IMR-90 (cell line): ENCODE measurements around the gene PRKCB. TPM values are rescaled to one million over a fixed set of nuclear protein-coding genes. Genes with fewer than 3 reads are reported as not detected.

Experiments used
- ATAC-seq: fragments of 200-7000 bp; cut with Tn5 transposase; 2 replicates; pipeline ENCODE4 v1.9.1; 2020; ENCODE audit warnings: low read depth, mild to moderate bottlenecking, moderate library complexity
- BruUV-seq: library from RNA; stranded (reverse); fragments of 400-500 nt; replicated peaks from 2 replicates; lab custom pipeline; 2021; lab: Mats Ljungman, UMichigan
- CTCF ChIA-PET: fragments of 300-600 bp; formaldehyde crosslinking; extraction: SDS; loops from one replicate; lab custom pipeline; 2021; ENCODE audit warnings: antibody characterized with exemption; lab: Yijun Ruan, JAX
- POLR2A ChIA-PET: fragments of 300-600 bp; sonication (Branson Sonifier 250); formaldehyde crosslinking; loops from one replicate; lab custom pipeline; 2022; ENCODE audit warnings: antibody characterized with exemption; ENCODE audit not compliant: unreplicated experiment; lab: Charles Lee
- DNase-seq: peaks from one replicate; pipeline ENCODE4 v3.0.0; 2013
- H2AFZ ChIP-seq: replicated peaks from 2 replicates; pipeline ENCODE3; 2013; ENCODE audit warnings: low read length, mild to moderate bottlenecking; ENCODE audit not compliant: poor library complexity
- H2AK5ac ChIP-seq: 2 replicates; pipeline ENCODE4 v1.6.1; 2013; ENCODE audit warnings: low read depth, low read length, inconsistent platforms
- H2AK9ac ChIP-seq: replicated peaks from 2 replicates; pipeline ENCODE3; 2013; ENCODE audit warnings: mild to moderate bottlenecking, low read depth, low read length, moderate library complexity; ENCODE audit not compliant: poor library complexity
- H2BK120ac ChIP-seq: 2 replicates; pipeline ENCODE4 v1.6.1; 2013; ENCODE audit warnings: low read depth, low read length, inconsistent platforms
- H2BK15ac ChIP-seq: 3 replicates; pipeline ENCODE4 v1.6.1; 2013; ENCODE audit warnings: low read depth, low read length, inconsistent platforms
- H2BK20ac ChIP-seq: 2 replicates; pipeline ENCODE4 v1.6.1; 2013; ENCODE audit warnings: low read depth, mild to moderate bottlenecking, inconsistent platforms, low read length, moderate library complexity
- H2BK5ac ChIP-seq: 2 replicates; pipeline ENCODE4 v1.6.1; 2013; ENCODE audit warnings: mild to moderate bottlenecking, low read depth, low read length, inconsistent platforms; ENCODE audit not compliant: poor library complexity, severe bottlenecking
- H3K14ac ChIP-seq: replicated peaks from 2 replicates; pipeline ENCODE4 v1.6.1; 2013; ENCODE audit warnings: low read depth, low read length, inconsistent platforms
- H3K18ac ChIP-seq: 2 replicates; pipeline ENCODE4 v1.6.1; 2013; ENCODE audit warnings: low read depth, low read length, control low read depth
- H3K23ac ChIP-seq: 2 replicates; pipeline ENCODE4 v1.6.1; 2013; ENCODE audit warnings: low read depth, low read length, inconsistent platforms
- H3K27ac ChIP-seq: 2 replicates; pipeline ENCODE4 v1.5.1; 2013; ENCODE audit warnings: mild to moderate bottlenecking, control low read depth, low read length; ENCODE audit not compliant: insufficient read depth
- H3K27me3 ChIP-seq: 2 replicates; pipeline ENCODE4 v1.6.1; 2013; ENCODE audit warnings: low read length; ENCODE audit not compliant: control insufficient read depth, insufficient read depth
- H3K36me3 ChIP-seq: 2 replicates; pipeline ENCODE4 v1.6.1; 2013; ENCODE audit warnings: low read length, mixed read lengths; ENCODE audit not compliant: control insufficient read depth, insufficient read depth
- H3K4ac ChIP-seq: 2 replicates; pipeline ENCODE4 v1.6.1; 2013; ENCODE audit warnings: low read depth, low read length, inconsistent platforms
- H3K4me1 ChIP-seq: 2 replicates; pipeline ENCODE4 v1.6.1; 2013; ENCODE audit warnings: low read length, mixed read lengths; ENCODE audit not compliant: control insufficient read depth, insufficient read depth
- H3K4me2 ChIP-seq: 2 replicates; pipeline ENCODE4 v1.6.1; 2013; ENCODE audit warnings: low read depth, mild to moderate bottlenecking, control low read depth, low read length, moderate library complexity
- H3K4me3 ChIP-seq: 2 replicates; pipeline ENCODE4 v1.5.1; 2013; ENCODE audit warnings: low read depth, mild to moderate bottlenecking, control low read depth, low read length, moderate library complexity; ENCODE audit not compliant: insufficient read depth
- H3K56ac ChIP-seq: 2 replicates; pipeline ENCODE4 v1.6.1; 2013; ENCODE audit warnings: low read length, inconsistent platforms; ENCODE audit not compliant: insufficient read depth; ENCODE audit errors: extremely low read depth
- H3K79me1 ChIP-seq, 2 experiments: 2 replicates each; pipeline ENCODE4 v1.6.1; 2013; ENCODE audit warnings: low read length in 2 of 2, inconsistent platforms in 1 of 2, low read depth in 1 of 2
- H3K9ac ChIP-seq: 2 replicates; pipeline ENCODE4 v1.6.1; 2013; ENCODE audit warnings: low read depth, low read length, control low read depth
- H3K9me1 ChIP-seq: 2 replicates; pipeline ENCODE4 v1.6.1; 2013; ENCODE audit warnings: low read length, inconsistent platforms; ENCODE audit not compliant: insufficient read depth
- H3K9me3 ChIP-seq: 2 replicates; pipeline ENCODE4 v1.6.1; 2013; ENCODE audit warnings: low read length; ENCODE audit not compliant: control insufficient read depth, insufficient read depth
- H4K20me1 ChIP-seq: 2 replicates; pipeline ENCODE4 v1.6.1; 2013; ENCODE audit warnings: low read length, inconsistent platforms; ENCODE audit not compliant: insufficient read depth
- H4K5ac ChIP-seq: 2 replicates; pipeline ENCODE4 v1.6.1; 2013; ENCODE audit warnings: mild to moderate bottlenecking, low read depth, low read length, control low read depth
- H4K8ac ChIP-seq, 2 experiments: 2 replicates each; pipeline ENCODE4 v1.6.1; 2013; ENCODE audit warnings: low read depth in 2 of 2, low read length in 2 of 2, control low read depth in 1 of 2, inconsistent platforms in 1 of 2
- H4K91ac ChIP-seq: 2 replicates; pipeline ENCODE4 v1.6.1; 2013; ENCODE audit warnings: low read depth, low read length, inconsistent platforms; ENCODE audit not compliant: insufficient read depth
- BHLHE40 ChIP-seq: fragments of 150-350 bp; IDR thresholded peaks from 2 replicates; pipeline ENCODE4 v1.6.1; 2016; ENCODE audit warnings: mild to moderate bottlenecking, low read depth, low read length
- CEBPB ChIP-seq: IDR thresholded peaks from 2 replicates; pipeline ENCODE4 v1.6.1; 2012; ENCODE audit warnings: low read depth, low read length, improper control_type of control experiment
- CHD1 ChIP-seq: IDR thresholded peaks from 2 replicates; pipeline ENCODE4 v1.6.1; 2012; ENCODE audit warnings: low read depth, low read length, improper control_type of control experiment
- FOS ChIP-seq: fragments of 150-350 bp; IDR thresholded peaks from 2 replicates; pipeline ENCODE4 v1.6.1; 2016; ENCODE audit warnings: low read depth, low read length
- MAFK ChIP-seq: IDR thresholded peaks from 2 replicates; pipeline ENCODE4 v1.6.1; 2012; ENCODE audit warnings: low read depth, low read length, improper control_type of control experiment
- MAZ ChIP-seq: IDR thresholded peaks from 2 replicates; pipeline ENCODE4 v1.6.1; 2012; ENCODE audit warnings: low read depth, mild to moderate bottlenecking, low read length, improper control_type of control experiment, moderate library complexity, borderline replicate concordance
- MXI1 ChIP-seq: IDR thresholded peaks from 2 replicates; pipeline ENCODE4 v1.6.1; 2012; ENCODE audit warnings: low read depth, mild to moderate bottlenecking, low read length, moderate library complexity, borderline replicate concordance
- NFE2L2 ChIP-seq: fragments of 150-350 bp; IDR thresholded peaks from 2 replicates; pipeline ENCODE4 v1.6.1; 2016; ENCODE audit warnings: low read depth, mild to moderate bottlenecking, low read length
- POLR2A ChIP-seq: IDR thresholded peaks from 2 replicates; pipeline ENCODE4 v1.6.1; 2012; ENCODE audit warnings: mild to moderate bottlenecking, low read depth, low read length
- RAD21 ChIP-seq: IDR thresholded peaks from 2 replicates; pipeline ENCODE4 v1.6.1; 2012; ENCODE audit warnings: low read length, improper control_type of control experiment
- RCOR1 ChIP-seq: IDR thresholded peaks from 2 replicates; pipeline ENCODE4 v1.6.1; 2012; ENCODE audit warnings: mild to moderate bottlenecking, low read length, improper control_type of control experiment; ENCODE audit not compliant: insufficient replicate concordance
- RFX5 ChIP-seq: IDR thresholded peaks from 2 replicates; pipeline ENCODE4 v1.8.0; 2012; ENCODE audit warnings: low read depth, mild to moderate bottlenecking, low read length, moderate library complexity
- SMC3 ChIP-seq: fragments of 150-350 bp; IDR thresholded peaks from 2 replicates; pipeline ENCODE4 v1.6.1; 2016; ENCODE audit warnings: low read depth, mild to moderate bottlenecking, antibody characterized with exemption, low read length, moderate library complexity
- WGBS, 2 experiments: methylation state at CpG; one replicate each; pipeline versions ENCODE4 v1.1.5 to v1.1.7; 2013; ENCODE audit warnings: missing lambda C conversion rate in 2 of 2; ENCODE audit not compliant: insufficient read length in 1 of 2; ENCODE audit errors: extremely low coverage in 2 of 2; 5-methylcytosine and 5-hydroxymethylcytosine counted together
- dilution Hi-C: fragments of 300-500 bp; cut with HindIII; formaldehyde crosslinking; loops from one replicate; pipeline ENCODE4 v1.14.3; 2018; ENCODE audit warnings: low sequenced_read_pairs; ENCODE audit not compliant: unreplicated experiment
- in situ Hi-C: fragments of 300-500 bp; cut with MboI; formaldehyde crosslinking; loops from 3 replicates; pipeline ENCODE4 v1.14.3; 2019; ENCODE audit warnings: low sequenced_read_pairs, inconsistent platforms, mixed read lengths
- intact Hi-C: fragments of 100-400 bp; cut with micrococcal nuclease; formaldehyde crosslinking; loops from 2 replicates; pipeline ENCODE4 v1.10.0; 2022
- polyA plus RNA-seq, 3 experiments: library from polyadenylated mRNA; depleted of rRNA; stranded (reverse); fragments of >200 nt; gene quantifications; 2 replicates each; pipeline ENCODE4 v1.2.3, GENCODE V29; 2012; ENCODE audit warnings: low replicate concordance in 1 of 3
- total RNA-seq: library from RNA; depleted of rRNA; stranded (reverse); fragments of >200 nt; gene quantifications from 2 replicates; pipeline ENCODE4 v1.2.3, GENCODE V29; 2012
- TF ChIP-seq, protein P1 (sequence below): fragments of 150-350 bp; IDR thresholded peaks from 2 replicates; pipeline ENCODE4 v1.6.1; 2017; ENCODE audit warnings: mild to moderate bottlenecking, antibody characterized with exemption, low read length, low read depth
- TF ChIP-seq, protein P2 (sequence below): fragments of 150-350 bp; IDR thresholded peaks from 2 replicates; pipeline ENCODE4 v1.6.1; 2016; ENCODE audit warnings: low read depth, mild to moderate bottlenecking, low read length, moderate library complexity, borderline replicate concordance

The PRKCB gene
- total and polyA plus RNA-seq, 2 of the 4 experiments (the other 2 are of a cell fraction) = under 0.01 TPM; not detected in 1

DNA sequence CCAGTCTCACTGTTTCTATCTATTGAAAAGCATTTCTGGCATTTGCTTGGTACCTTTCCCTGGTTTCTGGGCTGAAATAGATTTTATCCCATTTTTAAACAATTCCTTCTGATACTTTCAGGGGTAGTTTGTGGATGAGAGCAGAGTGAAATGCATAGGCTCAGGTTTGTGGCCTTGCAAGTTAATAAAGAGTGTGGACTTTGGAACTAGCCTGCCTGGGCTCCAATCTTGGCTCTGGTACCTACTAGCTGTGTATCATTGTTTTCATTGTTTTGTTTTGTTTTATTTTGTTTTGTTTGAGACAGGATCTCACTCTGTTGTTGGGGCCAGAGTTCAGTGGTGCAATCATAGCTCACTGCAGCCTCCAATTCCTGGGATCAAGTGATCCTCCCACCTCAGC is 175.5 kb downstream of the PRKCB start (continued):
- TF ChIP-seq MXI1 (no peak), NFE2L2 (no peak)

DNA sequence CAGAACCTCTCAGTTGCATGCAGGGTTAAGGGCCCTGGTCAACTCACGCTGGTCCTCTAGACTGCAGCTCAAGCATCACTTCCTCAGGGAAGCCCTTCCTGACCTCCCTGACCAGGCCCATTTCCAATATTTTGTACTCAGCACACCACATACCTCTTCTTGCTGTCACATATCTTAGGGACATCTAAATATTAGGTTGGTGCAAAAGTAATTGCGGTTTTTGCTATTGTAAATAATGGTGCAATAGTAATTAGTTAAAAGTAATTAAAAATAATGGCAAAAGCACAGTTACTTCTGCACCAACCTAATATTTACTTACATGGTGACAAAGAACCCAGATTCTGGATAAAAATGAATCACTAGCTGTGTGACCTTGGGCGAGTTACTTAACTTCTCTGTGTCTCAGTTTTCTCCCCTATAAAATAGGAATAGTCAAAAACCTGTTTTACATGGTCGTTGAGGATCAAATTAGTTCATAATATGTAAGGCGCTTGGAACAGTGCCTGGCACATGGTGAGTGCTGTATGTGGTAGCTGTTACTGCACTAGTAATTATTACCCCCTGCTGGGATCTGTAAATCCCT is 177.4 kb downstream of the PRKCB start:
- no peak overlapping the region for H3K23ac ChIP-seq
- no peak overlapping the region for H3K14ac ChIP-seq
- H4K5ac ChIP-seq = no peak overlapping the region
- H4K91ac ChIP-seq = no peak overlapping the region
- no peak for TF ChIP-seq CEBPB
- no peak for TF ChIP-seq RFX5
- TF ChIP-seq NFE2L2 = no peak
- no peak for TF ChIP-seq FOS
- no peak for TF ChIP-seq MAZ
- no peak for TF ChIP-seq POLR2A
- no peak for TF ChIP-seq MAFK
- TF ChIP-seq RAD21 = no peak
- TF ChIP-seq, protein P1, sequence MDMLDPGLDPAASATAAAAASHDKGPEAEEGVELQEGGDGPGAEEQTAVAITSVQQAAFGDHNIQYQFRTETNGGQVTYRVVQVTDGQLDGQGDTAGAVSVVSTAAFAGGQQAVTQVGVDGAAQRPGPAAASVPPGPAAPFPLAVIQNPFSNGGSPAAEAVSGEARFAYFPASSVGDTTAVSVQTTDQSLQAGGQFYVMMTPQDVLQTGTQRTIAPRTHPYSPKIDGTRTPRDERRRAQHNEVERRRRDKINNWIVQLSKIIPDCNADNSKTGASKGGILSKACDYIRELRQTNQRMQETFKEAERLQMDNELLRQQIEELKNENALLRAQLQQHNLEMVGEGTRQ = no peak
- TF ChIP-seq, protein P2, sequence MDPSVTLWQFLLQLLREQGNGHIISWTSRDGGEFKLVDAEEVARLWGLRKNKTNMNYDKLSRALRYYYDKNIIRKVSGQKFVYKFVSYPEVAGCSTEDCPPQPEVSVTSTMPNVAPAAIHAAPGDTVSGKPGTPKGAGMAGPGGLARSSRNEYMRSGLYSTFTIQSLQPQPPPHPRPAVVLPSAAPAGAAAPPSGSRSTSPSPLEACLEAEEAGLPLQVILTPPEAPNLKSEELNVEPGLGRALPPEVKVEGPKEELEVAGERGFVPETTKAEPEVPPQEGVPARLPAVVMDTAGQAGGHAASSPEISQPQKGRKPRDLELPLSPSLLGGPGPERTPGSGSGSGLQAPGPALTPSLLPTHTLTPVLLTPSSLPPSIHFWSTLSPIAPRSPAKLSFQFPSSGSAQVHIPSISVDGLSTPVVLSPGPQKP = no peak
- TF ChIP-seq CHD1 = no peak
- no peak for TF ChIP-seq BHLHE40
- no peak for TF ChIP-seq RCOR1
- TF ChIP-seq SMC3 = no peak
- H3K18ac ChIP-seq = no peak overlapping the region
- ChIA-PET POLR2A (no interaction called here), CTCF (no interaction called here)
- in situ Hi-C loops (loop anchor here (10.0 kb wide), 1 partner anchor 208 kb away; no protein-coding TSS in a partner anchor), dilution Hi-C loops (no loop called here), intact Hi-C loops (no loop called here)
- no CpG with 5 or more reads among the region's 5 CpGs for WGBS, 2 experiments
- H3K9me3 ChIP-seq = no peaks in the 10 kb centered on the region
- H2BK120ac ChIP-seq = no peak overlapping the region
- no peak overlapping the region for H4K8ac ChIP-seq
- H2AK9ac ChIP-seq = no peak overlapping the region
- H3K4me2 ChIP-seq = no peak overlapping the region
- no peaks in the 10 kb centered on the region for H4K20me1 ChIP-seq
- H2AFZ ChIP-seq = no peak overlapping the region
- no peak overlapping the region for H2BK15ac ChIP-seq
- no peak overlapping the region for H3K9ac ChIP-seq
- H3K36me3 ChIP-seq = no peaks in the 10 kb centered on the region
- H3K56ac ChIP-seq = no peak overlapping the region
- no TSS peak for BruUV-seq
- DNase-seq (no peak), ATAC-seq (no peak)
- H2BK20ac ChIP-seq = no peak overlapping the region
- H3K4ac ChIP-seq = no peak overlapping the region
- no peaks in the 10 kb centered on the region for H3K4me1 ChIP-seq
- H3K27me3 ChIP-seq = no peaks in the 10 kb centered on the region
- H3K9me1 ChIP-seq = no peaks in the 10 kb centered on the region
- no peak overlapping the region for H2AK5ac ChIP-seq
- H2BK5ac ChIP-seq = no peak overlapping the region
- no peak overlapping the region for H3K27ac ChIP-seq
- no peaks in the 10 kb centered on the region for H3K79me1 ChIP-seq
- H3K4me3 ChIP-seq = no peak overlapping the region
